ENCODE results near the gene CBR1.
"Not testable (repeated sequence)": the region's sequence is repeated elsewhere in the genome, so short reads cannot be mapped to it uniquely, and the experiment has no call there.

The CBR1 gene

GRCh38 chr21:36052860-36053714 lies 16.7 kb upstream of the CBR1 start:
- no peak for DNase-seq

DNA sequence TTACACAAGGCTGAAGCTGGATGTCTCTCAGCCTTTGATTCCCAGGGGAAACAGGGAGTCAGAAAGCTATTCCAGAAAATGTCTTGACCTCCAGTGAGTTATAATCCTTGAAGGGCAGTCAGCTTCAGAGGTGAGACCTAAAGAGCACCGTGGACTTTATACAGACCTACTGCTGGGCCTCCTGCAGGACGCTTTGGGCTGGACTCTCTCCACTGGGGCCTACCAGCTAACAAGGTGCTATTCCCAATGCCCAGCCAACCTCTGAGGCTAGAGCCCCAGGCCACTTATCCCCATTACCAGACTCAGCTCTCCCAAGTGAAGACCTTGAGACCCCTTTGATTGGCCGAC lies 16.1 kb upstream of the CBR1 start:
- no peak for DNase-seq

- no peak for DNase-seq
Observed at GRCh38 chr21:36055551-36055950, 14.3 kb upstream of the CBR1 start.

- DNase-seq = no peak
Observed at GRCh38 chr21:36059823-36060158, 10.0 kb upstream of the CBR1 start.

GRCh38 chr21:36060159-36060921 lies 9.5 kb upstream of the CBR1 start, which contains the start of gene SETD4:
Gene SETD4 (minus strand): TSS chr21:36060526. CDS start chr21:36058888, 1,638 bp downstream.
- peak; percentile 97 for DNase-seq

- DNase-seq = no peak
Observed at GRCh38 chr21:36061445-36061844, 8.4 kb upstream of the CBR1 start.

DNA sequence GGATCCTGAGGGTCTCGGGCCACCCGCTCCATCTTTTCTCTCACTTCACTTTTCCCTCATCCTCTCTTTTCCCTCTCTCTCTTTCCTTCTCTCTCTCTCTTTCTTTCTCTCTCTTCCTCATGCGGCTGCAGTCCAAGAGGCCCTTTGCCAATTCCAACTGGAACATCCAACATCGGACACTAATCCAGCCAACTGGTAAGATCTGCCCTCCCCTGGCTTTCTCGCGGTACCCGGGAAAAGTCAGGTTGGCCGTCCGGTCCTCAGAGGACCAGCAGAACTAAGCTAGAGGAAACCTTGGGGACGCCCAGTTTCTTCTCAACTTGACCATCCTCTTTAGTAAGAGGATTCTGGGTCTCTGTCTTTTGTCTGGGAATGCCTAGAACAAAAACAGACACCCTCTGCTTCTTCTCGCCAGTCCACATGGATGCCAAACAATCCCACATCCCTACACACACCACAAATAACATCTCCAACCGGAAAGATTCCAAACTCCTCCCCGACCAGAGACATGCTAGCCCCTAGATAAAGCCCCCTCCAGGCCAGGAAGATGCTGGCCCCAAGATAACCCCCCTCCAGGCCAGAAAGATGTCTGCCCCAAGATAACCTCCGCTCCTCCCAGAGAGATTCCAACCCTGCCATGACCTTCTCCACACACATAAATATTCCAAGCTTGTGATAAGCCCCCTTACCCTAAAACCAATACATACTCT lies 6.3 kb upstream of the CBR1 start:
- DNase-seq = no peak

- no peak for DNase-seq
Observed at GRCh38 chr21:36064085-36064460, 5.8 kb upstream of the CBR1 start.

DNA sequence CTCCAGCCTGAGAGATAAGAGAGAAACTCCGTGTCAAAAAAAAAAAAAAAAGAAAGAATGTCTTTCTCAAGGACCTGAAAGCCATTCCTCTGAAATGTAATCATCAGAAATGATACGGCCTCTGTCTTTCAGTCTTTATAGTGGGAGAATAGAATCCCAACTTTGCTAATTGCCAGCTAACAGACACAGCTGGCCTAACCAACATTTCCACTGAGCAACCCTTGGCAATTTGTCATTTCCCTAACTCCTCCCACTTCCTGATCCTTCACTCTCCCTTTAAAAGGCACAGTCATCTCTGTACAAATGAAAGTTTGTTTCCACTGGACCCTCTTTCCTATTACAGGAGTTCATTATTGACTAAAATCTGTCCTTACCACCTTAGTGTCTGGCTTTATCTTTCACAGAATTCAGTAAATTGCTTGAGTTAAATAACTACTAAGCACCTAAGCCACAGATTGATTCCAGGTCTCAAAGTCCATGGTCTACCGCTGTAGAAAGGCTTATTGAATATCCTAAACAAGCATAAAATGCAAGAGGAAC lies 4.3 kb upstream of the CBR1 start:
- DNase-seq = no peak

DNA sequence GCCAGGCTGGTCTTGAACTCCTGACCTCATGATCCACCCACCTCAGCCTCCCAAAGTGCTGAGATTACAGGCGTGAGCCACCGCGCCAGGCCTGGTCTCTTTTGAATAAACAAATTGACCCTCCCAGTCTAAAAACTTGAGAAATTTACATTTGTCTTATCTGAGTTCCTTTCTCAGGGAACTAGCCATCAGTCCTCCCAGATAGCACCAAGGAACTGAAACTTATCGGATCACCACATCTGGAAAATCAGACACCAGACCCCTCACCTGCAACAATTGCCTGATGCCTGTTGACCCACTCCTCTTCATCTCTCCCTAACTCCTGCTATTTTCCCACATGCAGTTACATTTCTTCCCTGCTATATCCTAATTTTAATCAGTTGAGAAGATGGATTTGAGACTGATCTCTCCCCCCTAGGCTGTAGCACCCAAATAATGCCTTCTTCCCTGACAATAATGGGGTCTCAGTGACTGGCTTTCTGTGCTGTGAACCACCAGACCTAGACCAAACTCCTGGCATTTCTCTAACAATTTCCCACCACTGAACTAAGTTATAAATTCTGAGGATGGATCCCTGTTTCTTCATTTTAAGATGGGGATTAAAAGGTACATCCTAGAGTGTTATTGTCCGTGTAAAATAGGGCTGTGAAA lies 951 bp upstream of the CBR1 start:
- no peak for DNase-seq

GRCh38 chr21:36070999-36071398 lies 1.2 kb downstream of the CBR1 start:
- DNase-seq = no peak

GRCh38 chr21:36072453-36073162 lies 2.8 kb downstream of the CBR1 start:
- DNase-seq = no peak

DNA sequence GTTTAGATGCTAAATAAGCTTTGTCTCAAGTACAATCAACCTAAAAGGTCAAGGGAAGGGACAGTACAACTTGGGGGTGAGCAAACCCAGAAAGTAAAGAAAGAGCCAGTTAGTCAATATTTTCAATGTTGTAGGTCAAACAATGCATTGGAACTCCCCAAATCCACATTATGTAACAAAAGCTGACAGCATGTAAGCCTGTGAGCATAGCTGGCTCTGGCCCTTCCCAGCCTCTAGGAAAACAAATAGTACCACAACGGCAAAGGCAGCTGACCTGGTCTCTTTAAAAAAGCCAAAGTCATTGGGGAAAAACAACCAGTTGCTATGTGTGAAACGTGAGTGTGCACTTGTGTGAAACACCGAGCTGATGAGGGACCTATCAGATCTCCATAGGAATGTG lies 3.4 kb downstream of the CBR1 start:
- no peak for DNase-seq

- not testable (repeated sequence) for DNase-seq
Observed at GRCh38 chr21:36073911-36074310, 4.1 kb downstream of the CBR1 start.

DNA sequence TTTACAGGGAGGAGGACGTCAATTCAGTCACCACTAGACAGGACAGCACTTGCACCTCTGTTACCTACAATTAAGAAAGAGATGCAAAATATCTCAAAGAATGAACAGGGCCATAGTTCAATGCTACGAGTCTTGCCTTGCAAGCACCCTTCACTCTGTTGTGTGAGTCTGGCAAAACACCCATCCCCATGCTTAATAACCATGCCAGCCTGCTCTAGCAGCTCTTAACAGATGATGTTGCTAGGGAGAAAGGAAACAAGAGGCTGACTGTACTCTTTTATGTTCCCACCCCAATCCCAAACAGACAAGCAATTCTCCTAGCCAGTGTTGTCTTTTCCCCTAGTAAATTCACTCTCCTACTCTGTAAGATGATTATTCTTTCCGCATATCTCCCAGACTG lies 5.3 kb downstream of the CBR1 start:
- no peak for DNase-seq

DNA sequence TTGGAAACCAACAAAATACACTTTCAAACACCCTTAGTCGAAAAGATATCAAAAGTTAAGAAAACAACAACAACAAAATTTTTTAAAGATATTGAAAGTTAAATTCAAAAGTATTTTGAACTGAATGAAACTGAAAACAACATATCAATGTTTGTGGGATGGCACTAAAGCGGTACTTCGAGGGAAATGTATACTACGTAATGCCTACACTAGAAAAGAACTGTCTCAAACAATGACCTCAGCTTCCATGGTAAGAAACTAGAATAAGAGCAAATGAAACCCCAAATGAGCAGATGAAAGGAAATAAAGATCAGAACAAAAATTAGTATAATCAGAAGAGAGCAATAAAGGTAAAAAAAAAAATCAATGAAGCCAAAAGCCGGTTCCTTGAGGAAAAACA lies 6.1 kb downstream of the CBR1 start:
- no peak for DNase-seq

DNA sequence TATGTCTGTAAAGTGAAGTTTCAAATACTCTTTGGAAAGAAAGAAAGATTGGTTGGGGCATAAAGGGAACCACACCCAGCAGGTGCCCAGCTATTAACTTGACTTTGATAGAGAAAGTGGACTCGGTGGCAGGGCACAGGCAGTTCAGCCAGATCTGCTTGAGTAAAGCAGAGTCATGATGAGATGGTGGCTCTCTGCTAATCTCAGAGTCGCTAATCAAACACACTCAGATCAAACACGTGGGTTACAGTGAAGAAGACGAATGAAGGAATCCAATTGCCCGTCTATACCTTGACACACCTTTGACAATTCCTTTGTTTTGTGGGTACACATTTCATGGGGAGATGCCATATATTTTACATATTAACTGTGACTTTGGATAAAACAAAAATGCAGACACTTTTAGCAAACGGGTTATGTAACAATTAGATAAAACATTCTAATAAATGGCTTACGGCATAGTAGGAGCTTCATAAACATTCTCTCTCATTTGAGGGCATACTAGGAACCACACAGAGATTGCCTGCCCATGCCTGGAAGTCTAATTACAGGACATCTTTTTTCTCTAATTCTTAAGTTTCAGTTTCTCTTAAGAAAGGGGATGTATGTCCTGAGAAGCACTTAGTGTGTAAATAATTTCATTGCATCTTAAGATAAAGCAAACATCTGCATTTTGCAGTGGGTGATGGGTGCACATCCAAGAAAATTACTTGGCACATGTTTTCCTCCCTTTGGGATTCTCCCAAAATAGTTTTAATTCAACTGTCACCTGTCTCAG lies 7.2 kb downstream of the CBR1 start:
- DNase-seq = no peak

GRCh38 chr21:36077758-36078157 lies 7.9 kb downstream of the CBR1 start:
- no peak for DNase-seq

DNA sequence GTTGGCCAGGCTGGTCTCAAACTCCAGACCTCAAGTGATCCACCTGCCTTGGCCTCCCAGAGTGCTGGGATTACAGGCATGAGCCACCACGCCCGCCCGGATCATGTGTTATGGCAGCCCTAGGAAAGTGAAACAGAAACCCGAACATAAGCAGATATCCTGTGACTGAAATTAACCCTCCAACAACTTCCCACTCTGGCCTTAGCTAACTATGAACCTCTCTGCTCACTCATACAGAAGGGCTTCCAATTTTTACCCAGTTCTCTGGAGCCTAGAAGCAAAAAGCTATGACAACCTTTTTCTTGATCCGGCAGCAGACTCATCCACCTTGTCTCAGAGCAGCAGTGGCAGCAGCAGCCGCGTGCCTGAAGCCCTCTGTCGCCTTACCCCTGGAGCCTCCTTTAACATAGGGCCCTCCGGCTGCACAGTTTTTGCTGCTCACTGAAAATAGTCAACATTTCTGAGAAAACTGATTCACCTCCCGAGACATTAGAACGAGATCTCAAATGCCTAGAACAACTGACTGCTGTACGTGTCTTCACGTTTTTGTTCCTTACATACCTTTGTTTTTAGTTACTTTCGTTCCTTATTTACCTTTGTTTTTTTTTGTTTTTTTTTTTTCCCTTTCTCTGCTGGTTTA lies 9.3 kb downstream of the CBR1 start:
- DNase-seq = peak; percentile 42

GRCh38 chr21:36079671-36080070 lies 9.8 kb downstream of the CBR1 start:
- no peak for DNase-seq

- DNase-seq = no peak
Observed at GRCh38 chr21:36080386-36080785, 10.6 kb downstream of the CBR1 start.

Measured in stimulated activated CD8-positive, alpha-beta memory T cell treated with anti-CD3 and anti-CD28 coated beads, Interleukin-4, amount 100 ng/mL, for 48 hours (primary cell).